Gastroesophageal sphincter (tissue), 4 donors: ENCODE measurements around the gene TUSC2. TPM values are rescaled to one million over a fixed set of nuclear protein-coding genes. Genes with fewer than 3 reads are reported as not detected.

Experiments used
- ATAC-seq: fragments of 150-250 bp; one replicate; pipeline ENCODE4 v1.9.1; 2016; ENCODE audit warnings: mild to moderate bottlenecking, moderate library complexity
- H3K27ac ChIP-seq, 4 donors: fragments of 200-600 bp; sonication (generic) in 3 of 4; 1 replicate in 3 of 4; 2 replicates in 1 of 4; pipeline ENCODE4 v1.5.1; 2016 to 2019
- H3K27me3 ChIP-seq: fragments of 200-600 bp; sonication (generic); one replicate; pipeline ENCODE4 v1.5.1; 2019
- H3K36me3 ChIP-seq, 2 donors: fragments of 200-600 bp; sonication (generic); one replicate each; pipeline ENCODE4 v1.5.1; 2019; ENCODE audit warnings: control low read depth in 1 of 2
- H3K4me1 ChIP-seq, 3 donors: fragments of 200-600 bp; sonication (generic); 1 replicate in 2 of 3; 2 replicates in 1 of 3; pipeline ENCODE4 v1.5.1; 2016 to 2019; ENCODE audit warnings: control low read depth in 2 of 3
- H3K4me3 ChIP-seq, 2 donors: fragments of 200-600 bp; sonication (generic); one replicate each; pipeline ENCODE4 v1.5.1; 2019; ENCODE audit warnings: mild to moderate bottlenecking in 1 of 2, moderate library complexity in 1 of 2
- H3K9me3 ChIP-seq, 3 donors: fragments of 200-600 bp; sonication (generic); one replicate each; pipeline ENCODE4 v1.5.1; 2017 to 2019; ENCODE audit warnings: control low read depth in 2 of 3
- CTCF ChIP-seq, 4 experiments: fragments of 200-600 bp in 2 of 4; fragments of 450-650 bp in 2 of 4; sonication (generic) in 1 of 4; IDR thresholded peaks; one replicate each; pipeline ENCODE4 v1.5.1; 2017 to 2019; ENCODE audit warnings: antibody characterized with exemption in 4 of 4, mild to moderate bottlenecking in 2 of 4, moderate library complexity in 2 of 4
- EP300 ChIP-seq: sonication (generic); formaldehyde crosslinking; IDR thresholded peaks from one replicate; pipeline ENCODE4 v1.6.1; 2017; ENCODE audit warnings: antibody characterized with exemption, mild to moderate bottlenecking
- POLR2A ChIP-seq, 2 donors: fragments of 450-650 bp; IDR thresholded peaks; one replicate each; pipeline ENCODE4 v1.6.1; 2017; ENCODE audit warnings: antibody characterized with exemption in 2 of 2, mild to moderate bottlenecking in 2 of 2, moderate library complexity in 1 of 2
- POLR2AphosphoS5 ChIP-seq: sonication (generic); formaldehyde crosslinking; IDR thresholded peaks from one replicate; pipeline ENCODE4 v1.6.1; 2017; ENCODE audit warnings: antibody characterized with exemption
- WGBS, 2 donors: methylation state at CpG; one replicate each; pipeline ENCODE4 v1.1.5; 2018; ENCODE audit warnings: low coverage in 1 of 2; 5-methylcytosine and 5-hydroxymethylcytosine counted together
- total RNA-seq, 4 donors: library from RNA; depleted of rRNA; stranded (reverse); fragments of >200 nt; gene quantifications; one replicate each; pipeline ENCODE4 v1.1.0, GENCODE V29; 2016

Gene TUSC2
- total RNA-seq, 4 donors from 2014 or later, result 23.8 to 36.2 (median 31.3) TPM

DNA sequence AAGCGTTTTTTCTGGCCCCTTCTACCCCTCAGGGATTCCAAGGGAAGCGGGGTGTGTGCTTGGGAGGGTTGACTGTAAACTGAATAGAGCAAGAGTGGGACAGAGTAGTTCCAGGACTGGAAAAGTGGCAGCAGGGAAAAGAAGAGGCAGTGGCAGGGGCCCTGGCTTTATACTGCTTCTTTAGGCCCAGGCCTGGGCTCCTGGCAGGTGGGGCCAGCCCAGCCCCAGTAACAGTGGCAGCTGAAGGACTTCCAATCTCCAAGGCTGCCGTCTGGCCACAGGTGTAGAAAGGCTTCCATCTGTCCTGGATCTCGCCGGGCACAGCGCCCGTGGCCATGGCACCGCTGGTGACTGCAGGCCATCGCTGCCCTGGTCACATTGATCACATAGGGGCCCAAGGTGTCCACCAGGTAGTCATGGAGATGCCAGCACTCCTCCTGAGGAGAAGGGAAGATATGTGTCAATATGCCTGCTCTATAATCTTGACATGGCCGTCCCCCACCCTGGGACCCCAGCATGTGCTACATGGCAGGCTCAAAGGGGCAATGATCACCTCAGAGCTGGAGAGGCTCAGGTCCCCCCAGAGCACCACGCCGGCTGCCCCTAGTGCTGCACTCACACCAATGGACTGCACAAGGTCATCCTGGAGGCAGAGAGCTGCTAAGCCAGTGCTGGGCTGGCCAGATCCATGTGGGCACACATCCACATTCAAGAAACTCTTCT, 34.8 kb downstream of the TUSC2 start:
- no peaks in the 10 kb centered on the region for H3K27me3 ChIP-seq
- peak overlapping the region in 1 of 2 donors; percentile 100 for H3K4me3 ChIP-seq
- WGBS, 2 donors, result 100% methylated on average over 1 of the region's 12 CpGs; no CpG with 5 or more reads in 1 of the 2 donors
- H3K27ac ChIP-seq, result peak overlapping the region; percentile 69 to 93 (median 90)
- H3K4me1 ChIP-seq, result peaks cover 0 to 40% (median 16%) of the 10 kb centered on the region in 3 donors
- ATAC-seq, result no peak
- TF ChIP-seq CTCF (IDR thresholded peaks at IDR 0.05) (no peak), POLR2AphosphoS5 (no peak), POLR2A (IDR thresholded peaks at IDR 0.05) (no peak), EP300 (no peak)
- peaks cover 0 to 36% of the 10 kb centered on the region in 2 donors for H3K36me3 ChIP-seq
- no peaks in the 10 kb centered on the region for H3K9me3 ChIP-seq

- Histone ChIP-seq H3K4me3 (peak within 1 kb of the TSS; percentile 97 to 100), H3K27ac (peak within 1 kb of the TSS; percentile 69 to 93 (median 90)), H3K36me3 (peaks cover 0 to 43% of the 10 kb centered on the region in 2 donors), H3K27me3 (no peaks in the 10 kb centered on the region), H3K9me3 (no peaks in the 10 kb centered on the region), H3K4me1 (peaks cover 0 to 32% (median 14%) of the 10 kb centered on the region in 3 donors)
- no CpG with 5 or more reads among the region's 67 CpGs for WGBS, 2 donors
- ATAC-seq, result peak; percentile 98
- TF ChIP-seq POLR2AphosphoS5, result peak; percentile 88
- no peak for TF ChIP-seq EP300
- peak; percentile 40 to 70 for TF ChIP-seq POLR2A (IDR thresholded peaks at IDR 0.05)
Observed at GRCh38 chr3:50292159-50293078, 35.6 kb downstream of the TUSC2 start, which contains the start of gene IFRD2. IFRD2 (minus strand) TSS chr3:50292429; CDS start chr3:50292274, 155 bp downstream.

GRCh38 chr3:50290161-50290641, 37.8 kb downstream of the TUSC2 start:
- no peak for TF ChIP-seq POLR2AphosphoS5
- no peak for TF ChIP-seq CTCF (IDR thresholded peaks at IDR 0.05)
- no peak for TF ChIP-seq POLR2A (IDR thresholded peaks at IDR 0.05)
- no peak for TF ChIP-seq EP300
- peaks cover 0 to 28% (median 14%) of the 10 kb centered on the region in 3 donors for H3K4me1 ChIP-seq
- H3K4me3 ChIP-seq, result no peak overlapping the region
- no peaks in the 10 kb centered on the region for H3K9me3 ChIP-seq
- peaks cover 0 to 46% of the 10 kb centered on the region in 2 donors for H3K36me3 ChIP-seq
- H3K27ac ChIP-seq, result no peak overlapping the region
- H3K27me3 ChIP-seq, result no peaks in the 10 kb centered on the region
- 92% methylated on average over 2 of the region's 16 CpGs; no CpG with 5 or more reads in 1 of the 2 donors for whole genome bisulfite sequencing, 2 donors
- no peak for ATAC-seq

DNA sequence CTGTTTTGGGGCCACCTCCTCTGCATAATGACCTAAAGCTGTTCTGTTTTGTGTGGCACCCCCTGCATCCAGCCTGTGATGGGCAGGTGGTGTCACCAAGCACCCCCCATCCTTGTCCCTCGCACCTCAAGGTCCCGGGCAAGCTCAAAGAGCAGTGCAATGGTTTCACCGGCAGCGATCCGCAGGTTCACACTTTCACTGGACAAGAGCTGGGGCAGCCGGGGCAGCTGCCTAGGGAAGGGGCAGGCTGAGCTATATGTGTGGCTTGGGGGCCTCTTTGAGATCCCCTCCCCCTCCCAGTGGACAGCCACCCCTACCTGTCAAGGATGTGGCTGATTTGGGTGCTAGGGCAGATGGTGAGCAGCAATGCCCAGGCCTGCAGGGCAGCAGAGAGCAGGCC, 38.9 kb downstream of the TUSC2 start:
- Histone ChIP-seq H3K27me3 (no peaks in the 10 kb centered on the region), H3K9me3 (no peaks in the 10 kb centered on the region), H3K4me3 (no peak overlapping the region), H3K36me3 (peaks cover 0 to 46% of the 10 kb centered on the region in 2 donors), H3K27ac (no peak overlapping the region), H3K4me1 (peaks cover 0 to 28% (median 14%) of the 10 kb centered on the region in 3 donors)
- no peak for ATAC-seq
- no peak for TF ChIP-seq EP300
- no peak for TF ChIP-seq POLR2AphosphoS5
- no peak for TF ChIP-seq POLR2A (IDR thresholded peaks at IDR 0.05)
- no peak for TF ChIP-seq CTCF (IDR thresholded peaks at IDR 0.05)
- WGBS, 2 donors, result no CpG with 5 or more reads among the region's 6 CpGs
